Activated CD4-positive, CD25-positive, alpha-beta regulatory T cell treated with anti-CD3 and anti-CD28 coated beads, Interleukin-2, amount 50 U/mL, for 16 hours (primary cell): ENCODE results near the gene SLC6A15.

Experiments
- DNase-seq: peaks from one replicate; pipeline ENCODE4 v3.0.0-alpha.2; 2020; ENCODE audit warnings: low read depth, low spot score

The SLC6A15 gene

GRCh38 chr12:84912198-84913128 is at the start of gene SLC6A15:
TSS of gene SLC6A15 (minus strand) at chr12:84912799. CDS start at chr12:84892120, 20,679 bp downstream.
- no peak for DNase-seq

DNA sequence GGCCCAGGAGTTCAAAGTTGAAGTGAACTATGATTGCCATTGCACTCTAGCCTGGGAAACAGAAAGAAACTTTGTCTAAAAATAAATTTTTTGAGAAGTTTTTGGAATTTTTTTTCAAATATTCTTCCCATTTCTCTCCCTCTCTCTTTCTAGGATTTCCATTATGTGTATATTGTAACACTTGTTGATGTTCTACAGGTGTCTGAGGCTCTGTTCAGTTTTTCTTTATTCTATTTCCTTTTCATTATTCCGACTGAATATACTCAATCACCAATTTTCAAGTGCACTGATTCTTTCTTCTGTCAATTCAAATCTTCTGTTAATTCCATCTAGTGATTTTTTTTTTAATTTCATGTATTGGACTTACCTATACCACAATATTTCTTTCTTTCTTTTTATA is 48.3 kb upstream of the SLC6A15 start:
- DNase-seq: no peak

GRCh38 chr12:84955298-84955697 is 42.7 kb upstream of the SLC6A15 start:
- DNase-seq: no peak

- DNase-seq: no peak
Measured at GRCh38 chr12:84954415-84954814, 41.8 kb upstream of the SLC6A15 start.

DNA sequence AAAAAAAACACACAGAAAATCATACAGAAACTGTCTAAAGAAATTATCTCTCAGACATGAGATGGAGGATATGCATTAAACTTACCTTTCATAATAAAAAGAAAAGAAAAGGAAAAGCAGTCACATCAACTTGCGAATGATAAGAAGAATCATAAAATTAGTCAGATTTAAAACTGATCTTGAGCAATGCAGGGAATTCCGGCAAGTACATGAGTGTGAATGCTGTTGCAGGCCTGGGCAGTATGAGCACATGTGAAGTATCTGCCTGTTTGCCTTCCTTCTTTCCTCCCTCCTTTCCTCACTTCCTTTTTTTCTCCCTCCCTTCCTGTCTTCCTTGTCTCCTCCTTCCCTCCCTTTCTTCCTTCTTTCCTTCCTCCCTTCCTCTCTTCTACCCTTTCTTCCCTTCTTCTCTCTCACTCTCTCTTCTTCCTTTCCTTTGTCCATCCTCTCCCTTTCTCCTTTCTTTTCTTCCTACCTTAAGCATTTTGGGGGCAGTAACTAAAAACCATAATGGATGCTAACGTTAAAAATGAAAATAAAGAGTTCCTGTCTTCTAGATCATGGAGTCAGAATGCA is 38.5 kb upstream of the SLC6A15 start:
- DNase-seq: no peak

DNA sequence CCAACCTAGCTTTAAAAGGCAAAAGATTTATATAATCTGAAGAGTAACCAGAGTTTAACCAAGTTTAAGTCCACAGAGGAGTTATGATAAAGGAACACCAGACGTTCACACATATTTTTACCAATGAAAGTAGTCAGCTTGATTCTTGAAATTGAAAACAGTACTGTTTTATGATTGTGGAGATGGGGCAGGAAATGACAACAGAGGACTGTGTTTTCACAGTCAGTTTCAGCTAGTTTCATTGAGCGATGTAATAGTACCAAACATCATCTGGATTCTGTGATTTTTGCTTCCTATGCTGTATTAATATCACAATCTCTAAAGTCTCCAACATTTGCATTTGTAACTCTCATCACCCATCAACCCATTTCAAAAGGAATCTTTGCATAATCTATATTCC is 34.2 kb upstream of the SLC6A15 start:
- no peak for DNase-seq

GRCh38 chr12:84937415-84937814 is 24.8 kb upstream of the SLC6A15 start:
- DNase-seq: no peak

- DNase-seq: no peak
Measured at GRCh38 chr12:84929501-84929900, 16.9 kb upstream of the SLC6A15 start.

GRCh38 chr12:84924981-84925380 is 12.4 kb upstream of the SLC6A15 start:
- DNase-seq: no peak

DNA sequence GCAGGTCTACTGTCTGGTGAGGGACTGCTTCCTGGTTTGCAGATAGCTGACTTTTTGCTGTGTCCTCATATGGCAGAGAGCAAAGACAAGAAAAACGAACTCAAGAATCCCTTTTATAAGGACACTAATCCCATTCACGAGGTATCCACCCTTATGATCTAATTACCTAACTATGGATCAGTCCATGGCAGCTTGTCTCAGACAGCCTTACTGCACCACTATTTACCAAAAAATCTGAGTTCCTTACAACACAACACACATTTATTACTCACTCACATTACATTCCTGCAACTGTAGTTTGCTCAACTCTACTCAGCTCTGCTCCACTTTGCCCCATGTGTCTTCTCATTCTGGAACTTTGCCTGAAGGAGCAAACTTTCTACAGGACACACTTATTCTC is 10.1 kb upstream of the SLC6A15 start:
- no peak for DNase-seq

- DNase-seq: no peak
Measured at GRCh38 chr12:84920331-84920730, 7.7 kb upstream of the SLC6A15 start.

DNA sequence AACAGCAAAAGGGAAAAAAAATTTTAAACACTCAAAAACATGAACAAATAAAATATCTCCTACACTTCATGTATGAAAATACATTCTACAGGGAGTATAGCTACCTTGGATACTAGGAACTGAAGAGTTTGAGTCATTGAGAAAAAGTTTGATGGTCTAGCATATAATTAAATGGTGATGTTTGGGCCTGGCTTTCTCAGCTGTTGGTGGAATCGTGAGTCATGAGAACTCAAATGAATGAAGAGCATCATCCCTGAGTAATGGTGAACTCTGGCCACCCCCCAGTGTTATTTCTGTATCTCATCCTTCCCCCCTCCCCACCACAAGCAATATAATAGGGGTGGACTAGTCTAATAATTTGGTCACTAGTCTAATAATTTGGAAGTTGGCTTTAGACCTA is 6.7 kb upstream of the SLC6A15 start:
- DNase-seq: no peak

DNA sequence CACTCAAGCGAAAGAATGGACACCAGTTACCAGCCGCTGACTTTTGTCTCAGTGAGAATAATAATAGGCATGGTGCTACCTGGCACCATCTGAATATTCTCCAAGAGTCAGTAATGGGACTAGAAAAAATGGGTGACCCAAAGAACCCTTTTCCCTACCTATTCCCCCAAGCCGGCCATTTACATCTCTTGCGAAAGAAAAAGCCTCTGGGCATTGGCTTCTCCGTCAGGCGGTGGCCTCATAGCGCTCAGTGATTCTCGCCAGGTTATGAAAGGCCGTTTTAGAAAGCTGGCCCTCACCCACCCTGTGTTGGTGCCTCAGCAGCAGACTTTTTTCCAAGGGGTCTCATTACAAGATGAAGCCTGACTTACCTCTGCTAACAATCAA is 523 bp upstream of the SLC6A15 start:
- DNase-seq: no peak

GRCh38 chr12:84911271-84912197 is 1.1 kb downstream of the SLC6A15 start:
- no peak for DNase-seq

DNA sequence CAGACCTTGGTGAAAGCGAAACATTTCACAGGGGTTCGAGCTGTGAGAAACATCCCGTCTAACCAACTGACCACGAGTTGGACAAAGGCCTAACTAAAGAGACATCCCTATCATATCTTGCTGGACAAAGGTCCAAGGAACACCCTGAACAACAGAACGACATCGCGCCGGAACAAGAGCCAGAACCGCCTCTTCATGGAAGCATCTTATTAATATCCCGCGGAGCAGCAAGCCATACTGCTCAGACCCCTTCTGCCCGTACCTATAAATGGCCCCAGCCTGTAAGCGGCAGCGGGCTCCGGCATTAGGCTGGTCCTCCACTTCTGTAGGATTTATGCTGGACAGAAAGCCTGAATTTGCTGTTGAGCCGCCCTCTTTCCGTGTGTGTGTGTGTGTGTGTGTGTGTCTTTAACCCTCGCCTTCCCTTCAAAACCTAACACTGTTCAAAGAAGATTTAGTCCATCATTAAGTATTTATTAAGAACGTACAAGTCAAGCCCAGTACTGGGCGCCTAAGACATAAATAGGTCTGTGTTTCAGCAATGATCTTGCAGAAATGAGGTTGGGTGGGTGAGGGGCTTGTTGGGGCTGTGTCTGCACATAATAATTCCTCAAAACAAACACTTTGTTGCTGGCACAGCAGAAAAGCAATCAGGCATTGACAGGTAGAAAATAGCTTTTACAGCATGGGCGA is 1.9 kb downstream of the SLC6A15 start:
- no peak for DNase-seq

DNA sequence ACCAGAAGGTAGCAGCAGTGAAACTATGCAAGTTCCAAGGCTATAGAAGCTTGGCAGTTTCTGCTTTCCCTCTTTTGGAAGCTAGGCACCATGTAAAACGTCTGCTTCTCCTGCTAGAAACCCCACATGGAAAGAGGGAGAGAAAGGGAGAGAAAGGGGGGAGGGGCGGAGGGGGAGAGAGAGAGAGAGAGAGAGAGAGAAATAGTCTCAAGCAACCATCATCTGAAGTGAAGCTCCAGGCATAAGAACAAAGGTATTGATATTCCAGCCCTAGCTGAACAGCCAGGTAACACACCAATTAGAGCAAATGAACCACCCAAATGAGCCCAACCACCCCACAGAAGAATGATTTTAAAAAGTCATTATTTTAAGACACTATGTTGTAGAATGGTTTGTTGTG is 8.5 kb downstream of the SLC6A15 start:
- no peak for DNase-seq

DNA sequence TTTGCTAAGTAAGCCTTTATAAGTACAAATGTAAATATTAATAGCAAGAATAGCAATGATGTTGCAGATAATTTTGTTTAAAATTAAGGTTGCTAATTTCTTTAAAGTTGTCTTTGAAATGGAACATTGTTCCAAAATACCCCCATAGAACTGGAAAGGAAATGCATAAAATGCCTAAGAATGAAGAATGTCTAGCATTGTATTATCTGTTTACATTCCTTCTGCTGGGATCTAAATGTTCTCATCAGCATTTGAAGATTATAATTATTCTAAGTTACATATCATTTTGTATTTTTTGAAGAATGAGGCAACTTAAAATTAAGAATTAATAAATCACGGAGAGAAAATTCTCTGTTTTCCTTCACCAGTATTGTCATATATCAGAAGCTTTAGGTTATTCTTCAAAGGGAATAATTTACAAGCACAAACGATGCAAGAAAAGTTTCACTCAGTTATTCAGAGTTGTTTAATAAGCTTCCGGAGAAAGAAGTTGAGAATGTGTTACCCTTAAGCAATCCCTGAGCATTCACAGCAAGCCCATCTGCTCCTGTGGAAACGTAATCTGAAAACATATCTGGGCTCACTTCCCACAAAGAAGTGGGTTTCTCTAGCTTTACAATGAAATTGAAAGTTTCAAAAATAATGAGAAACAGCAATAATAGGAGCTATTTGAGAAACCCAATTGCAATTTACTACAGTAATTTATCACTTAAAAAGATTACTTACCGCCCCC is 21.3 kb downstream of the SLC6A15 start:
- no peak for DNase-seq

DNA sequence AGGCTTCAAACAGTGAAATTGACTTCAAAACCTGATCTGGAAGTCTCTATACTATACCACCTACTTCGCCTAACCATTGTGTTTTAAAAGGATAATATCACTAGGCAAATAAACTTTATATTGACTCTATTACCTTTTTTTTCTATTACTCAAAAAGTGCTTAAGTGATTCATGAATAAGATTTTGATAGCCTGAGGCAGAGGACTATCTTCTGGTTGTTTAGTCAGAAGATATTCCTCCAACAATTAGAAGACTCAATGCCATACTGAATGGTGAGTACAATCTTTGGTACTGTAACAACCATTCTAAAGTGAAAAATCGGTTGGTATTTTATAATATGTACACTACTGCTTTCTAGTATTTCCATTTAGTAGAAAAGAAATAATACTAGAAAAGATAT is 22.8 kb downstream of the SLC6A15 start:
- DNase-seq: no peak

GRCh38 chr12:84888861-84889260 is 23.7 kb downstream of the SLC6A15 start:
- no peak for DNase-seq

GRCh38 chr12:84877340-84877739 is 35.3 kb downstream of the SLC6A15 start:
- DNase-seq: no peak

GRCh38 chr12:84875241-84875640 is 37.4 kb downstream of the SLC6A15 start:
- DNase-seq: no peak
